Measurements from ENCODE around the gene ARHGEF3.

DNA sequence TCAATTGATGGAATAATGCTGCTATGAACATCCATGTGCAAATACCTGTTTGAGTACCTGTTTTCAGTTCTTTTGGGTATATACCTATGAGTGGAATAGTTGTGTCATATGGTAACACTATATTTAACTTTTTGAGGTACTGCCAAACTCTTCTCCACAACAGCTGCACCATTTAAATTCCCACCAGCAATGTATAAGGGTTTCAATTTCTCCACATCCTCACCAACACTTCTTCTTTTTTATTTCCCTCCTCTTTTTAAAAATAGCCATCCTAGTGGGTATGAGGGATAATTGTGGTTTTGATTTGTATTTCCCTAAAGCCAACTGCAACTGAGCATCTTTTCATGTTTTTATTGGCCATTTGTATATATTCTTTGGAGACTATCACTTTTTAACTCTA, 31.3 kb upstream of the ARHGEF3 start:
- TF ChIP-seq, protein P1, sequence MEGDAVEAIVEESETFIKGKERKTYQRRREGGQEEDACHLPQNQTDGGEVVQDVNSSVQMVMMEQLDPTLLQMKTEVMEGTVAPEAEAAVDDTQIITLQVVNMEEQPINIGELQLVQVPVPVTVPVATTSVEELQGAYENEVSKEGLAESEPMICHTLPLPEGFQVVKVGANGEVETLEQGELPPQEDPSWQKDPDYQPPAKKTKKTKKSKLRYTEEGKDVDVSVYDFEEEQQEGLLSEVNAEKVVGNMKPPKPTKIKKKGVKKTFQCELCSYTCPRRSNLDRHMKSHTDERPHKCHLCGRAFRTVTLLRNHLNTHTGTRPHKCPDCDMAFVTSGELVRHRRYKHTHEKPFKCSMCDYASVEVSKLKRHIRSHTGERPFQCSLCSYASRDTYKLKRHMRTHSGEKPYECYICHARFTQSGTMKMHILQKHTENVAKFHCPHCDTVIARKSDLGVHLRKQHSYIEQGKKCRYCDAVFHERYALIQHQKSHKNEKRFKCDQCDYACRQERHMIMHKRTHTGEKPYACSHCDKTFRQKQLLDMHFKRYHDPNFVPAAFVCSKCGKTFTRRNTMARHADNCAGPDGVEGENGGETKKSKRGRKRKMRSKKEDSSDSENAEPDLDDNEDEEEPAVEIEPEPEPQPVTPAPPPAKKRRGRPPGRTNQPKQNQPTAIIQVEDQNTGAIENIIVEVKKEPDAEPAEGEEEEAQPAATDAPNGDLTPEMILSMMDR (IDR thresholded peaks at IDR 0.05; ENCODE audit: poor library complexity), result no peak
- TF ChIP-seq EZH2phosphoT487 (IDR thresholded peaks at IDR 0.05; ENCODE audit: low read depth, severe bottlenecking, unreplicated experiment), result no peak
